BE2C (cell line): ENCODE results near the gene CRIP2.

ENCODE experiments used
- DNase-seq: peaks from one replicate; pipeline ENCODE4 v3.0.0-alpha.2; 2020
- H3K27me3 ChIP-seq: fragments of 250-450 bp; sonication (Bioruptor Pico); 2 replicates; pipeline ENCODE4 v1.5.1; 2020; ENCODE audit warnings: mild to moderate bottlenecking
- H3K36me3 ChIP-seq: fragments of 250-450 bp; sonication (Bioruptor Pico); 2 replicates; pipeline ENCODE4 v1.5.1; 2020; ENCODE audit warnings: mild to moderate bottlenecking
- H3K4me1 ChIP-seq: fragments of 250-450 bp; sonication (Bioruptor Pico); 2 replicates; pipeline ENCODE4 v1.5.1; 2020
- H3K4me3 ChIP-seq: 2 replicates; pipeline ENCODE4 v1.5.1; 2011; ENCODE audit warnings: low read depth, low read length
- H3K9me3 ChIP-seq: fragments of 250-450 bp; sonication (Bioruptor Pico); 2 replicates; pipeline ENCODE4 v1.5.1; 2020
- CTCF ChIP-seq: IDR thresholded peaks from 2 replicates; pipeline ENCODE4 v1.5.1; 2012; ENCODE audit warnings: mild to moderate bottlenecking, low read depth, low read length

CRIP2 gene

DNA sequence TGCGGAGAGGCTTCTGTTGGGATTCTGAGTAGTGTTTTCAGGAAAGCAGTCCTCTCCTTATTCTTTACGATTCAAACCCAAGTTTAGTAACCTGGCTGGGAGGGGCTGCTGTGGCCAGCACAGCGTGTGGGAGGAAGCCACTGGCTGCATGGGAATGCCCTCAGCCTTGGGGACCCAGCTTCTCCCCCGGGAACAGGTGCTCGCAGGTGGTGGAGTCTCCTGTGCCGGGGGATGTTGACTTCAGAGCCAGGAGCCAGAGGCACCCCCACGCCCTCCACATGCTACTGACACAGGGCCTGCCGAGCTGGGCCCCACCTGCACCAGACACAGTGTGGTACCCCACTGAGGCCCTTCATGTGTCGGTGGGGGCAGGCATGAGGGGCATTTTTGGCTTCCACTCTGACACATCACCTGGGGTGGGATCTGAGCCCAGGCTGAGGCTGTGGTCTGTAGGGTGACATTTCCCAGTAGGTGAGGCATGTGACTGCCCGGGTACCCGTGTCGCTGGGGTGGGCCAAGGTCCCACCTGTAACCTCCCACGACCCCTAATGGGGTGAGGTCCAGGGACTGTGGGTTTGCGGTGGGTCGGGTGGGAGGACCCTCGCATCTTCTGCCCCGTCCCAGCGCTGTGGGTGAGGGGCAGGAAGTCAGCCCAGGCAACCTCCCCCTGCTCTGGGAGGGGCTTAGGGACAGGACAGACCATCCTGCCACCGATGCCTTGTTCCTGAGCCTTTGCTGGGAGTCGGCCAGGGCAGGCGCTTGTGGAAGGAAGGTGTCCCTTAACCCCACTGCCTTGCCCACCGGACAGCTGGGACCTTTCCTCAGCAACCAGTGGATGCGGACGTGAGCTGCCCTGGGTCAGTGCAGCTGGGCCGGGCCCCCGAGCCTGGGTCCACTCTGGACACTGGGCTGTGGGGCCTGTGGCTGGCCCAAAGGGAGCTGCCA is 28.4 kb upstream of the CRIP2 start:
- DNase-seq = peak; percentile 8
- peaks cover 61% of the 10 kb centered on the region for H3K36me3 ChIP-seq
- peaks cover 8% of the 10 kb centered on the region for H3K4me1 ChIP-seq
- H3K4me3 ChIP-seq = no peak overlapping the region
- H3K27me3 ChIP-seq = no peaks in the 10 kb centered on the region
- TF ChIP-seq CTCF = no peak
- no peaks in the 10 kb centered on the region for H3K9me3 ChIP-seq

GRCh38 chr14:105446971-105447370 is 27.6 kb upstream of the CRIP2 start:
- TF ChIP-seq CTCF = no peak
- peaks cover 59% of the 10 kb centered on the region for H3K36me3 ChIP-seq
- H3K4me1 ChIP-seq = peaks cover 8% of the 10 kb centered on the region
- DNase-seq = peak; percentile 16
- H3K9me3 ChIP-seq = no peaks in the 10 kb centered on the region
- H3K4me3 ChIP-seq = no peak overlapping the region
- no peaks in the 10 kb centered on the region for H3K27me3 ChIP-seq

DNA sequence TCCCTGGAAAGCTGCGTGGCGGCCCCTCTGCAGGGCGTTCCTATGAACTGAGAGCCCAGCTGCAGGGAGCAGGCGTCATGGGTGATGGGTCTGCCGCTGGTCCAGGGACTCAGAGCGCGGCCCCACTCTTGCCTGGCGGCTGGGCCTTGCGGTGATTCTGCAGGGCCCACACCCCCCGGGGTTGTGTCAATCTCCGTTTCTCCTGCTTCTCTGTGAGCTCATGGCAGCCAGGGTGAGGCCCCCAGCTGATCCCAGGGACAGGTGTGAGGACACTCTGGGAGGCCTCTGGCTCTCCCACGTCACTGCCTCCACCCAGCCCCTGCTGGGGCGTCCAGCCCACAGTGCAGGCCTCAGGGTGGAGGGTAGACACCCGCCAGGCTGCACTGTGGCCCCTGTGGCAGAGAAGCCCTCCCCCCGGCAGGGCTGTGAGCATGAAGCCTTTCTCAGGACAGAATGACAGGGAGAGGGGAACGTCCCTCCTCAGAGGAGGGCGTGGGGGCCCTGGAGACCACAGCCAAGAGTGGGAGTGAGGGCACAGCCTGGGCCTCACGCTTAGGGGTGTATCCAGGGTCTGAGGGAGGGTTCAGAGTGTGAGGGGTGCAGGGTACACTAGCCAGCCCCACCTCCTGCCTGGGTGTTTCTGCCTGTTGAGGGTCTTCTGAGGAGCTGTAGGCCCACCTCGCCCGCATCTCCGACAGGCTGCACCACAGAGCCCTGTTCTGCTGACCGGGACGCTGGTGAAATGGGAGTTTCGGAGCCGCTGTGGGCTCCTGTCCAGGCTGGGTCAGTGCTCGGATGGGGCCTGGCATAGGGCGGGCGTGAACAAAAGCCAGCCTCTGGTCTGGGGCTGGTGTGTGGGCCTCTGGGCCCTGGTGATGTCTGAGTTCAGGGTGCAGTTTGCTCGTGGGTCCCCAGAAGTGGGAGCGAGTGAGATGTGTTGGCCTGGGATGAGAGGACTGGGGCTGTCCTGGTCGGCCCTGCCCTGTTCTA is 26.7 kb upstream of the CRIP2 start:
- Histone ChIP-seq H3K36me3 (peaks cover 63% of the 10 kb centered on the region), H3K27me3 (no peaks in the 10 kb centered on the region), H3K4me1 (peaks cover 8% of the 10 kb centered on the region), H3K4me3 (no peak overlapping the region), H3K9me3 (no peaks in the 10 kb centered on the region)
- TF ChIP-seq CTCF = no peak
- peak; percentile 35 for DNase-seq

DNA sequence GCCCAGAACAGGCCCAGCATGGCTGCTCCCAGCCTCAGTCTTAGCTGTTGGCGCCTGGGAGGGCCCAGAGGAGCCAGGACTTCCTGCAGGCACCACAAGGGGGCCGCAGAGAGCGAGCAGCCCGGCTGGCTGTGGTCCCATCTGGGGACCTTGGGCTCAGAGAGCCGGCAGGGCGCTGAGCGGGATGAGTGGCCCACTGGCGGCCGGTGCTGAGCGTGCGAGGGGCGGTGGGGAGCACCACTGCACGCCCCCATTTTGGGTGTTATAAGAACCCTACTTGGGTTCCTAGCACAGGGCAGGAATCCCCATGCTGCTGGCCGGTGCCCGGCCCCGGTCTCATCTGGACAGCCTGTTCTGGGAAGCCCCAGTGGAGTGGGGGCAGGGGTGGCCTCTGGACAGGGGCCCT is 25.9 kb upstream of the CRIP2 start:
- peaks cover 8% of the 10 kb centered on the region for H3K4me1 ChIP-seq
- peak; percentile 88 for TF ChIP-seq CTCF
- H3K9me3 ChIP-seq = no peaks in the 10 kb centered on the region
- peak; percentile 86 for DNase-seq
- peaks cover 63% of the 10 kb centered on the region for H3K36me3 ChIP-seq
- H3K27me3 ChIP-seq = no peaks in the 10 kb centered on the region
- H3K4me3 ChIP-seq = no peak overlapping the region

DNA sequence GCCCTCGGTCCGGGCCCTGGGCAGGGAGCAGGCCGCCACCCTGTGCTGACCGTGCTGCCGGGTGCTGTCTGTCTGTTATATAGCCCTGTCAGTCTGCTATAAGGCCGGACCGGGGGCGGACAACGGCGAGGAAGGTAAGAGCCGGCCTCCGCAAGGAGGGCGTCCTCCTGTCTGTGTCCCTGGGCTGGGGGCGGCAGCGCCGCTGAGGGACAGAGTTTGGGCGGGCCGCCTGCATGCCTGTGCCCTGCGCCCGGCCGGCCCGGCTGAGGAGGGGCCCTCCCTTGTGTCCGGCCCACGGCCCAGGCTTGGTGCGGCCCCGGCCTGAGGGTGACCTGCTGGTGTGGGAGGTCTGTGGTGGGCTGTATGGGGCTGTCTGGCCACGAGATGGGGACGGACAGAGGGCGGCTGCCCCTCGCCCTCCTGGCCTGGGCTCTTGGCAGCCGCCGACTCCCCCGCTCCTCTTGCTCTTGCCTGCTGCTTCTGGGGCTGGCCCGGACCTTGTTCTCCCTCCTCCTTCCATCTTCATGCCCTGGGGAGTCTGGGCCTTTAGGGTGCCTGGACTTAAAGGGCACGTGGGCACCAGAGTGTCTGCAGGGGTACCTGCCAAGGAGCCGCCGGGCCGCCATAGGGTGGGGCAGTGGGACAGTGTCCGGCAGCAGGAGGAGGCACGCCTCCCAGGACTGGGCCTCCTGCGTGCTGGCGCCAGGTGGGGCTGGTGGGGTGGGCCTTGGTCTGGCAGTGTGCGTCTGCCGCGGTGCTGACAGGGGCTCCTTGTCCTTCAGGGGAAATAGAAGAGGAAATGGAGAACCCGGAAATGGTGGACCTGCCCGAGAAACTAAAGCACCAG is 25.1 kb upstream of the CRIP2 start:
- no peaks in the 10 kb centered on the region for H3K27me3 ChIP-seq
- H3K4me1 ChIP-seq = peaks cover 8% of the 10 kb centered on the region
- H3K9me3 ChIP-seq = no peaks in the 10 kb centered on the region
- peaks cover 68% of the 10 kb centered on the region for H3K36me3 ChIP-seq
- DNase-seq = peak; percentile 9
- no peak overlapping the region for H3K4me3 ChIP-seq
- no peak for TF ChIP-seq CTCF
